Gastrocnemius medialis (tissue), 4 donors: Measurements from ENCODE around the gene OTOA. TPM values are rescaled to one million over a fixed set of nuclear protein-coding genes. Genes with fewer than 3 reads are reported as not detected.
A peak's percentile ranks its signal among the peaks of the same experiment; 100 is the strongest.
"Not testable (repeated sequence)": the region's sequence is repeated elsewhere in the genome, so short reads cannot be mapped to it uniquely, and the experiment has no call there.

Experiments
- ATAC-seq, 2 donors: fragments of 150-250 bp; one replicate each; pipeline ENCODE4 v1.9.1; 2016
- DNase-seq, 2 donors: peaks; one replicate each; pipeline ENCODE4 v3.0.0-alpha.2; 2019
- H3K27ac ChIP-seq, 4 donors: fragments of 200-600 bp; sonication (generic); 1 replicate in 1 of 4; 2 replicates in 3 of 4; pipeline ENCODE4 v1.5.1; 2016 to 2018; ENCODE audit warnings: mild to moderate bottlenecking in 2 of 4, moderate library complexity in 1 of 4
- H3K27me3 ChIP-seq, 3 donors: fragments of 200-600 bp; sonication (generic) in 2 of 3; 1 replicate in 1 of 3; 2 replicates in 2 of 3; pipeline versions ENCODE4 v1.5.1 to v1.6.0; 2016 to 2019; ENCODE audit warnings: mild to moderate bottlenecking in 1 of 3, moderate library complexity in 1 of 3
- H3K36me3 ChIP-seq, 2 donors: fragments of 200-600 bp; sonication (generic) in 1 of 2; one replicate each; pipeline ENCODE4 v1.5.1; 2017 to 2018
- H3K4me1 ChIP-seq, 2 donors: fragments of 200-600 bp; sonication (generic) in 1 of 2; one replicate each; pipeline ENCODE4 v1.5.1; 2016 to 2017; ENCODE audit warnings: mild to moderate bottlenecking in 2 of 2
- H3K4me3 ChIP-seq, 4 donors: fragments of 200-600 bp; sonication (generic) in 3 of 4; 1 replicate in 1 of 4; 2 replicates in 3 of 4; pipeline ENCODE4 v1.5.1; 2016 to 2019; ENCODE audit warnings: mild to moderate bottlenecking in 2 of 4
- H3K9me3 ChIP-seq, 3 donors: fragments of 200-600 bp; sonication (generic) in 2 of 3; 1 replicate in 1 of 3; 2 replicates in 2 of 3; pipeline ENCODE4 v1.5.1; 2016 to 2019
- CTCF ChIP-seq, 5 experiments: fragments of 450-650 bp in 3 of 5; fragments of 200-600 bp in 2 of 5; sonication (generic) in 2 of 5; IDR thresholded peaks in 4 of 5; conservative IDR thresholded peaks in 1 of 5; 1 replicate in 4 of 5; 2 replicates in 1 of 5; pipeline ENCODE4 v1.5.1; 2016 to 2019; ENCODE audit warnings: antibody characterized with exemption in 5 of 5, mild to moderate bottlenecking in 3 of 5, moderate library complexity in 3 of 5
- in situ Hi-C, 4 donors: fragments of 200-750 bp; cut with MboI; loops; one replicate each; pipeline versions ENCODE4 v1.15.0 to v1.8.0; 2017; ENCODE audit warnings: low sequenced_read_pairs in 4 of 4
- intact Hi-C: fragments of 100-400 bp; cut with DNase I; formaldehyde crosslinking; loops from one replicate; pipeline ENCODE4 v1.15.1; 2023; ENCODE audit warnings: low total_unique reads
- total RNA-seq, 4 donors: library from RNA; depleted of rRNA; stranded (reverse); fragments of >200 nt; gene quantifications; one replicate each; pipeline versions ENCODE4 v1.1.0 to v1.2.3, GENCODE V29; 2016

Gene OTOA
- total RNA-seq, 4 donors from 2014 or later = 1.6 TPM; not detected in 3

DNA sequence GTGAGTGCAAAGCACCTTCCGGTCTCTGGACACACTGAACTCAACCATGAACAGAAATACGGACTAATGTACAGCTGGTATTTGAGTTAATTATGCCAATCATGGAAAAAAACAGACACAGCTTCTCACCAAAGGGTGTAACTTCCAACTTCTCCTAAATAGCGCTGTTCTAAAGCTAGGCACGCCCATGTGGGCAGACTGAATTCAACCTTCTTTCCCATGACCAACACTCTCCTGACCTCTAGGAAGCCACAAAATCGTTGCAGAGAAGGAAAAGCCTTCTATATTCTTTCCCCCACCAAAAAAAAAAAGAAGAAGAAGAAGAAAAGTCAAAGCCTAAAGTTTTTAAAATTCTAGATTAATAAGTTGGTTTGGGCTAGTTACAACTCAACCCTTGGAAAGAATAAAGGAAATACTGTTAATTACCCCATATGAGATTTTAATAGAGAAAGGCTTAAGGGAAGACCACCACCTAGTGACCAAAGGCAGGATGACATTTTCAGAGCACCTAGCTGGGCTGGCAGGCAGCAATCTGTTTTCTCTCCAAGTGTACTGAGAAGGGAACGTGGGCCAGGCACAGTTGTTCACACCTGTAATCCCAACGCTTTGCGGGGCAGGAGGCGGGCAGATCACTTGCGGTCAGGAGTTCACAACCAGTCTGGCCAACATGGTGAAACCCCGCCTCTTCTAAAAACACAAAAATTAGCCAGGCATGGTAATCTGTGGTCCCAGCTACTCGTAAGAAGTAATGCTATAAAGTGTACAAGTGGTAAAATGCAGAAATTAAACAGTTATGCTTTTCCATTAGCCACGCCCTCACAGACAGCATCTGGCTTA, 138.0 kb downstream of the OTOA start:
- TF ChIP-seq CTCF (IDR thresholded peaks at IDR 0.05 in 4 of 5, conservative IDR thresholded peaks at IDR 0.05 in 1 of 5) = peak in 2 of 5 experiments; percentile 25 to 38
- H3K4me1 ChIP-seq, H3K4me3 ChIP-seq, H3K9me3 ChIP-seq, intact Hi-C loops, H3K36me3 ChIP-seq, DNase-seq, H3K27me3 ChIP-seq, H3K27ac ChIP-seq: not testable (repeated sequence)
- ATAC-seq = peak; percentile 63 to 87
- in situ Hi-C loops = loop anchor here in 1 of 4 donors (25.0 kb wide), 1 partner anchor 161 kb away; the partner anchor contains the start of gene UQCRC2

DNA sequence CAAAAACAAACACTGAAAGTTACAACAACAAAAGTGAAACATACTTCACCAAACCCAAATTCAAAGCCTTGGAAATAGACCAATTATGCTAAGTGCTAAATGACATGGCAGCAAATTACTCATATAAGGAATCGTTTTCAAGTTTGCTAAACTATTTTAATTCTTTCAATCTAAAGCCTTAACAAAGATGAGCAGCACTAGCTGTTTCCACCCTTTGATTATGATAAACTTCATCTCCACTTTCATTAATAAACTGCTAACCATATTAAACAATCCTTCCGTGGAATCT, 138.6 kb downstream of the OTOA start:
- H3K27ac ChIP-seq, H3K4me1 ChIP-seq, ATAC-seq, H3K4me3 ChIP-seq, H3K27me3 ChIP-seq, intact Hi-C loops, H3K36me3 ChIP-seq, DNase-seq, H3K9me3 ChIP-seq: not testable (repeated sequence)
- in situ Hi-C loops = loop anchor here in 1 of 4 donors (25.0 kb wide), 1 partner anchor 160 kb away; the partner anchor contains the start of gene UQCRC2

Other genes with a start within 250 kb of the OTOA start
- gene METTL9, start 64.4 kb upstream of the OTOA start, total RNA-seq = 100 to 1,000 TPM in 2 of 4 donors, 10 to 100 TPM in 2; 87.2 to 109 (median 96.8) TPM
- gene IGSF6, start 11.4 kb upstream of the OTOA start, total RNA-seq = under 1 TPM; 0.10 to 0.60 (median 0.39) TPM
- 10 to 100 TPM in 3 of 4 donors, 1 to 10 TPM in 1; 5.6 to 45.9 (median 15.6) TPM for gene NPIPB4, start 193.8 kb downstream of the OTOA start, total RNA-seq